NCI-H2227 (cell line): ENCODE data around the gene FN1.
"Not testable (repeated sequence)": the region's sequence is repeated elsewhere in the genome, so short reads cannot be mapped to it uniquely, and the experiment has no call there.

ENCODE experiments used
- DNase-seq: peaks from one replicate; lab custom pipeline; 2025; ENCODE audit not compliant: unreplicated experiment; lab: John Stamatoyannopoulos, UW

FN1 gene

DNA sequence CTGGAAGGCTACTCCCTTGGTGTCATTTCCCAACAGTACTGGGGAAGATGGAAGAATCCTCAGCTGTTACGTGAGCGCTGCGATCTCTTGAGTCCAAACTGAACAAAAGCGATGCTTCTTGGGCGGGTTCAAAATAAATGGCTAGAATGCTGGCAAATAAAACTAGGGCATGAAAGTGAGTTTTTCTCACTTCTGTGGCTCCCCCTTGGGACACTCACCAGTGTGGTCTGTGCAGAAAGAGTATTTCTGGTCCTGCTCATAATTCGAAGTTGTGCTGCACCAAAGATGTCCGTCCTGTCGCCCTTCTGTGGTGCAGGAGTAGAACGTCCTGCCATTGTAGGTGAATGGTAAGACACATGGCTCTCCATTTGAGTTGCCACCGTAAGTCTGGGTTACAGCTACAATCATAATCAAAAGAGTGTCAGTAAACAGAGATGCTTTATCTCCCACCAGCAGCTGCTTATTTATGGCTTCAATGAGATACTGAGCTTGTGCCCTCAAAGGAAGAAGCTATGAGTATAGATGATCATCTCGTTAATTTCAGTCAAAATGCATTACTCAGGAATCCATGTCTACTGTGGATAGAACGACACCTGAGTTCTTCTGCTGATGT, 11.8 kb downstream of the FN1 start:
- no peak for DNase-seq

DNA sequence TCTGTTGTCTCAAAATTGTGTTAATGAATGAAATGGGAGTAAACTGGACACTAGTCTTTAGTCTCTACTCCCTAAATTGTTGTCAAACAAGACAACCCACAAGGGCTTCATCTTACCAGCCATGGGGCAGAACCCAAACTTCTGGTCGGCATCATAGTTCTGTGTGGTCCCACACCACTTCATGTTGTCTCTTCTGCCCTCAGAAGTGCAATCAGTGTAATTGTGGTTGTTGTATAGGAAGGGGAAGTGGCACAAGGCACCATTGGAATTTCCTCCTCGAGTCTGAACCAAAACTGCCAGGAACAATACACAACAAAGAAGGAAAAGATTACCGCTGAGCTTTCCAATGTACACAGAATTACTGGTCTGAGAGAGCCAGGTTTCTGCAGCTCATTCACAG, 12.6 kb downstream of the FN1 start:
- no peak for DNase-seq

DNA sequence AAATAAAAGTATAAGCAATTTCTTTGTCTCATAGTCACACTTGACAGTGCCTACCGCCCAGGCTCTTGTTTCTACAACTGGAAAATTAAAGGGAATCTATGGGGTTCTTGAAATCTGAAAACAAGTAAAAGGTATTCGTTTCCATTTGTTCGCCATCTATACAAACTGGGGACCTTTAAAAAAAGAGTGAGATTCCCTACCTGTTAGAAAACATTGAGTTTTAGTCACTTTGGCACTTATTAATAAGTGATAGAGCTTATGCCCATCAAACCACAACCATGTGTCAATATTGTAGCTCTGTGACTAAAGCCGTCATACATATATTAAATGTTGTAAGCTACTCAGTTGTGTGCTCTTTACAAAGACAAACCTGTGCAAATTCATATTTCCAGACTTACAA, 13.2 kb downstream of the FN1 start:
- DNase-seq = no peak

- no peak for DNase-seq
Observed at GRCh38 chr2:215421859-215422461, 13.9 kb downstream of the FN1 start.

DNA sequence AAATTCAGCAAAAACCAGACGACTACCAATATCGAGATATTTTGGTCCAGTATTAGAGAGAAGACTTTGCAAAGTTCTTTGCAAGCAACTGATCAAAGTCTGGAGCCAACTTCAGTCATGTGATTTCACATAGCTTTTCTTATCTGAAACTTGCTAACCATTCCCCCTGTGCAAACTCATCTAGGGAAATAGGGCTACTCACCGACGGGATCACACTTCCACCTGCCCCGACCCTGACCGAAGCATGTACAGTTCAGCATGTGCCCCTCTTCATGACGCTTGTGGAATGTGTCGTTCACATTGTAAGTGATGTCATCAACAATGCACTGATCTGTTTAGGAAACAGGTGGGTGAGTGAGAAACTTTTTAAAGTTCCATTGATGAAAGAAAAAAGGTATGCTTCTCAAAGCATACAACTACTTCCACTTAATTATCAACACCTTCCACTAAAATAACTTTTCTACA, 15.4 kb downstream of the FN1 start:
- DNase-seq = no peak

DNA sequence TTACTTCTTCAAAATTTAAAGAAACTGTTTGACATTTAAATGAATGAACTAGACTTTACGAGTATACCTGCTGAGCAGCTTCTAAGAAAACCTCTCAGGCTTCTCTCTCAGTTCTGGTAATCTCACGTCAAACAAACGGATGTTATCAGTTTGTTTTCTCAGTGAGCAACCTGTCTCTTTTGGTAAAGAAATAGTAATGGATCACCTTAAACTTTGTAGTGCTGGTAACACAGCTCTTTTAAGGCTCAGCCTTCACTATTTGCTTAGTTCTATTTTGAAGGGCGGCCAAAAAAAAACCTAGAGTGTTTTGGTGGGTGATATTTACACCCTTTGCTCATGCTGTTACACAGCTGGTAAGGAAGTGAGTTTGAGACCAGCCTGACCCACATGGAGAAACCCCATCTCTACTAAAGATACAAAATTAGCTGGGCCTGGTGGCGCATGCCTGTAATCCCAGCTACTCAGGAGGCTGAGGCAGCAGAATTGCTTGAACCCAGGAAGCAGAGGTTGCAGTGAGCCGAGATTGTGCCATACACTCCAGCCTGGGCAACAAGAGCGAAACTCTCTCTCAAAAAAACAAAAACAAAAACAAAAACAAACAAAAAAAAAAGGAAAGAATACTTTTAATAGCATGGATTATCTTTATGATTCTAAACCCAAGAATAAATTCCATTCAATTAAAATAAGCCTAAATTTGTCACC, 15.9 kb downstream of the FN1 start:
- DNase-seq = no peak

DNA sequence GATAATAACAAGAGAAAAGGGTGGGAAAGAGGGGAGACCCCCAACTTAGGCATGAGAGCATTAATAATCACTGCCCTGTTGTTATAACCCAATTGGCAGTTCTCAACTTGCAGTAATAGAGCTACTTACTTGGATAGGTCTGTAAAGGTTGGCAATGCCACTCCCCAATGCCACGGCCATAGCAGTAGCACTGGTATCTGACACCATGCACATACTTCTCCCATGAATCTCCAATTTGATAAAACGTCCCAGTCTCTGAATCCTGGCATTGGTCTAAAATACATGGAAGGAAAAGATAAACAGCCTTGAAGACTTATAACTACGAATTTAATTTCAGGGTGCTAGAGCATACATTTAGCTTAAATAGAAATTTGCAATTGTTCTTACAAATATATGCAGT, 16.8 kb downstream of the FN1 start:
- no peak for DNase-seq

DNA sequence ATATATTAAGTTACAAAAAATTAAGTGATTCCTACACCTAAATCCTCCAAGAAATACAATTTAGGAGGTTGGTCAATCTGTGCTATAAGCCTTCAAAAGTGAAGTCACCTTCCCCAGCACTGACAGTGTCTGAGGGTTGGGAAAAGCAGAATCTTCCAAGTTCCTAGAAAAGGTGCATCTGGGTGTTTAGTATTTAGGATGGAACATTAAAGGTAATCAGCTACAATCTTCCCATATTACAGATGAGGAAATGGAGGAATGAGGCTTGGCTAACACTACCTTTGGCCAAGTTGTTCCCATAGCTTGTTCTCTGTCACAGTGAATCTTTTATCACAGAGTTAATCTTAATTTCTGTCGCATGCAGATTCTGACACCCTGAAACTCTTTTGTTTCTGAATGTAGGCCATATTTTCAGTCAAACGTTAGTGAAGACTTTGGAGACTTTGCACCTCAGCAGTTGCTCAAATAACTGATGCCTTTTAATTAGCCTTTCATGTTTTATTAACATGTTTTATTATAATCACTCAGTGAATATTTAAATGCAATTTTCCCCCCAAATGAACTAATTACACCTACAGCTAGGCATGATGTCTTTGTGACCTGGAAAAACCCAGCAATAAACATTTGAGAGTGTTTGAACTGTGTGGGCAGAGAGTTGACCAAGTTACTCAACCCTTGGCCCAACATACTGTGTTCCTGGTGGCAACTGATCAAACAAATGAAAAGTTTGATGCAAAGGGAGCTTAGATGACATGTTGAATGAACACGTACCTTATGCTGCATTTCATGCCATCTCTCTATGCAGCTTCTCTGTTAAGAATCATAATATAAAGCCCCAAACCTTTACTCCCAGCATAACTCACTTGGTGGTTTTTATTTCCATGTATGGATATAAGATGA, 17.6 kb downstream of the FN1 start:
- DNase-seq = no peak

GRCh38 chr2:215417400-215417951, 18.4 kb downstream of the FN1 start:
- DNase-seq = no peak

DNA sequence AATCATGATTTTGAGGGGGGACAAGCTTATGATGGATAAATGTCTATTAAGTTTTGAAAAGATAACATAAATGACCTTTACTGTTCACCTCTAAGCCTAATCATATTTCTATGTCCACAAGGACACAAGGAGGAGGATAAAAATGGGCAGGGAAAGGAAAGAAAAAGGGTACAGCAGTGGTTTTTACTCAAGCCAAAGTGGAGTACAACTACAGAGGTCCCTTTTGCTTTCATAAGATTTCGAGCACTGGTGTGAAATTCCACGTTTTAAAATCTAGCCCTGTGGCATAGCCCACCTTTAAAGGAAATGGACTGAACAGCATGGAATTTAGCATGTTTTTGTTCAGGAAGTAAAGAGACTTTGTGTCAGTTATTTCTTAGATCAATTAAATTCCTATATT, 19.2 kb downstream of the FN1 start:
- DNase-seq = no peak

- no peak for DNase-seq
Observed at GRCh38 chr2:215415820-215416577, 19.9 kb downstream of the FN1 start.

- DNase-seq = no peak
Observed at GRCh38 chr2:215415218-215415617, 20.6 kb downstream of the FN1 start.

DNA sequence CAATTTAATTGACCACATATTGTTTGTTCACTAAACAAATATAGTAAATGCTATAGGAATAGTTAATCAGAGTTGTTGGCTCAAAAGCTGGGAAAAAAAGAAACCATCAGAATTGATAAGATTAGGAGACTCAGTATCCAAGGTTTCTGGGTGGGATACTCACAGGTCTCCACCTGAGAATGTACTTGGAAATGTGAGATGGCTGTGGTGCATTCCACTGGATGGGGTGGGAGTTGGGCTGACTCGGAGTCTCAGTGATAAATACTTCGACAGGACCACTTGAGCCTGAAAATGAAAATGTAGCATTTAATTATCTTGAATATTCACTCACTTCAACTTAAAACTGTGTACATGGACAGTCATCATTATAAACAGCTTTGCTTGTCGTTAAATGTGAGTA, 21.2 kb downstream of the FN1 start:
- DNase-seq = no peak

GRCh38 chr2:215413974-215414373, 21.9 kb downstream of the FN1 start:
- no peak for DNase-seq

DNA sequence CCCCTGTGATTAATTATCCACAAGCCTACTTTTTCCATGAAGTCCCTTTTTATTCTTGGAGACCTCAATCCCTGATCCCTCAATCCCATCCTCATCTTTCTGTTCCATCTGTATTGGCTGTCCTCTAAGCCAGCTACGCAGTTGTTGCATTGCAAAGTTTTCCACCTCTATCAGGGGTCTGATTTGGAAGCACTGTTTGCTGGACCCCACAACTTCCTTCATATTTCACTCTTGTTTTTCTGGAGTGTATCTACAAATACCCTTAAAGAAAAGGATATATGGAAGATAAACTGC, 22.4 kb downstream of the FN1 start:
- DNase-seq = no peak

DNA sequence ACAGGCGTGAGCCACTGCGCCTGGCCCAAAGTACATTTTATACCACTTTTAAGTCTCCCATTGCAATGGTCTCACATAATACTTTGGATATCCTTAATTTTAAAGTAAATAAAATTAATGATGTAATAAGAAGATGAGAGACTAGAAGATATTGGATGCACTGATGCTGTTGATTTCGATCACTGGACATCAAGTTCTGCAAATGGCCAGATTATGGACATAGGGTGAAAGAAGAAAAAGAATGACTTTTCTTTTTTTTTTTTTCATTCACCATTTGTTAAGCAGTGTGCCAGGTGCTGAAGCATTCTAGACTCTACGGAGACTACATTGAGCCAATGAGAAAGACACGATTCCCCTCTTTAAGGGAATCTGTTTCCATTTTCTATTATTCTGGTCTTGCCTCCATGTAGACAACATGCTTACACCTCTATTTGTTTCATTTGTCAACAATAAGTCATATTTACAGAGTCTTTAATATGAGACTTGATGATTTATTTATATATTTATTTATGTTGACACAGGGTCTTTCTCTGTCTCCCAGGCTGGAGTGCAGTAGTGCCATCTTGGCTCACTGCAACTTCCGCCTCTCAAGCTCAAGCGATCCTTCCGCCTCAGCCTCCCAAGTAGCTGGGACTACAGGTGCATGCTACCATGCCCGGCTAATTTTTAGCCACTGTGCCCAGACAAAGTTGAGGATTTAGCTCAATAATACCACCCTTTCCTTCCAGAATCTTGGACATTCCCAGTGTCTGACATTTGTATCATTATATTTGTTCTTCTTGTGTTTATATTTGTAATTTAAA, 23.7 kb downstream of the FN1 start:
- DNase-seq = no peak

- DNase-seq = no peak
Observed at GRCh38 chr2:215410932-215411285, 25.0 kb downstream of the FN1 start.

- DNase-seq = not testable (repeated sequence)
Observed at GRCh38 chr2:215410181-215410931, 25.5 kb downstream of the FN1 start.
